Erythroblast (primary cell): ENCODE data around the gene FGF2.
"Not testable (repeated sequence)": the region's sequence is repeated elsewhere in the genome, so short reads cannot be mapped to it uniquely, and the experiment has no call there.

Experiments used
- GATA1 ChIP-seq: IDR thresholded peaks from 2 replicates; pipeline ENCODE4 v1.6.1; 2011; ENCODE audit warnings: low read depth, mild to moderate bottlenecking, control low read depth, low read length, moderate library complexity
- POLR2A ChIP-seq: IDR thresholded peaks from 2 replicates; pipeline ENCODE4 v1.6.1; 2011; ENCODE audit warnings: mild to moderate bottlenecking, low read length

- not testable (repeated sequence) for TF ChIP-seq POLR2A, GATA1
These were observed 23.2 kb downstream of the FGF2 start for GRCh38 chr4:122849789-122850188.
